BE2C (cell line): ENCODE data around the gene DISP2.

Experiments used
- DNase-seq: peaks from one replicate; pipeline ENCODE4 v3.0.0-alpha.2; 2020
- H3K27me3 ChIP-seq: fragments of 250-450 bp; sonication (Bioruptor Pico); 2 replicates; pipeline ENCODE4 v1.5.1; 2020; ENCODE audit warnings: mild to moderate bottlenecking
- H3K36me3 ChIP-seq: fragments of 250-450 bp; sonication (Bioruptor Pico); 2 replicates; pipeline ENCODE4 v1.5.1; 2020; ENCODE audit warnings: mild to moderate bottlenecking
- H3K4me1 ChIP-seq: fragments of 250-450 bp; sonication (Bioruptor Pico); 2 replicates; pipeline ENCODE4 v1.5.1; 2020
- H3K4me3 ChIP-seq: 2 replicates; pipeline ENCODE4 v1.5.1; 2011; ENCODE audit warnings: low read depth, low read length
- H3K9me3 ChIP-seq: fragments of 250-450 bp; sonication (Bioruptor Pico); 2 replicates; pipeline ENCODE4 v1.5.1; 2020
- CTCF ChIP-seq: IDR thresholded peaks from 2 replicates; pipeline ENCODE4 v1.5.1; 2012; ENCODE audit warnings: mild to moderate bottlenecking, low read depth, low read length

Gene DISP2

GRCh38 chr15:40360015-40360414, 2.0 kb downstream of the DISP2 start:
- TF ChIP-seq CTCF = no peak
- H3K4me1 ChIP-seq = no peaks in the 10 kb centered on the region
- H3K27me3 ChIP-seq = no peaks in the 10 kb centered on the region

DNA sequence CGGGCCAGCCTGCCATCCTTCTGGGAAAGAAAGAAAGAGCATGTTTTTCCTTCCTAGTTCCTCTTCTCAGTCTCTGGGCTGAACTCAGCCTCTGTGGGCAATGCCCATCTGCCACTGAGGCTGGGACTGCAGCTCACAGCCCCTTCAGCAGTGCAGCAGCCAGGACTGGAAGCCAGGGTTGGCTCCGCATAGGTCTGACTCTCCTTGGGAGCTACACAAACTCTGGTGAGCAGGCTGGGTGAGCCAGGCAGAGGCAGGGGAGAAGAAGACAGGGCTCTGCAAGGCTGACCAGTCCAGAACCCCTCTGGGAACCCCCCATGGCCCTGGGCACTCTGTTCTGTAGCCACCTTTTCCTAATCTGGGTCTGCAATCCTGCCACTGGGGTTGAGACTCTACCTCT, 3.6 kb downstream of the DISP2 start:
- no peaks in the 10 kb centered on the region for H3K27me3 ChIP-seq

More at GRCh38 chr15:40360015-40360414, 2.0 kb downstream of the DISP2 start:
- Histone ChIP-seq H3K4me3 (no peak overlapping the region), H3K36me3 (no peaks in the 10 kb centered on the region), H3K9me3 (no peaks in the 10 kb centered on the region)
- DNase-seq = no peak

DNA sequence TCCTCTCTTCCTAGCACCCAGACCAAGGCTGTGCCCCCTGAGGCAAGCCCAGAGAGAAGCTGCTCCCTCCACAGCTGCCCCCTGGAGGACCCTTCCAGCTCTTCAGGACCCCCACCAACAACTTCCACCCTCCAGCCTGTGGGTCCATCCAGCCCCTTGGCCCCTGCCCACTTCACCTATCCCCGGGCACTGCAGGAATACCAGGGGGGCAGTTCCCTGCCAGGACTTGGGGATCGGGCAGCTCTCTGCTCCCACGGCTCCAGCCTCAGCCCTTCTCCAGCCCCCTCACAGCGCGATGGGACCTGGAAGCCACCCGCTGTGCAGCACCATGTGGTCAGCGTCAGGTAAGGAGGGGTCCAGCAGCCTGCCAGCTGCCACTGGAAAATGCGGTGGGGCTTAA, 5.6 kb downstream of the DISP2 start:
- no peak for TF ChIP-seq CTCF
- Histone ChIP-seq H3K4me1 (peaks cover 11% of the 10 kb centered on the region), H3K27me3 (no peaks in the 10 kb centered on the region), H3K4me3 (no peak overlapping the region), H3K9me3 (no peaks in the 10 kb centered on the region; the same call in 1 of the 2 replicates), H3K36me3 (no peaks in the 10 kb centered on the region)
- DNase-seq = no peak

More for the DNA sequence above, 3.6 kb downstream of the DISP2 start:
- no peak for DNase-seq
- peaks cover 1% of the 10 kb centered on the region for H3K4me1 ChIP-seq
- TF ChIP-seq CTCF = no peak
- H3K4me3 ChIP-seq = no peak overlapping the region
- H3K9me3 ChIP-seq = no peaks in the 10 kb centered on the region
- no peaks in the 10 kb centered on the region for H3K36me3 ChIP-seq

DNA sequence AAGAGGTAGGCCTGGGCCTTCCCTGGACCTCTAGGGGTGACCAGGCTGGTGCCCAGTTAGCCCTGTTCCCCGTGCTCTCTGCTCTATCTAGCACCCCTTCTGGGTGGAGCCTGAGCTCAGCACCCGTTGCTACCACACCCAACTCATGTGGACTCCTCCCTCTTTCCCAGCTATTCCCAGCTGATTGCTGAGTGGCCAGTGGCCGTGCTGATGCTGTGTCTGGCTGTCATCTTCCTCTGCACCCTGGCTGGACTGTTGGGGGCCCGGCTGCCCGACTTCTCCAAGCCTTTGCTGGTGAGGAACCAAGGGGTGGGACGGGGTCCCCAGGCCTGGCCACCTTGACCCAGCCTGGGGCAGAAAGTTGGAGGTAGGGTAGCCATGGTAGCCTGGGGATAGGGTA, 6.2 kb downstream of the DISP2 start:
- Histone ChIP-seq H3K9me3 (no peaks in the 10 kb centered on the region; the same call in 1 of the 2 replicates), H3K27me3 (no peaks in the 10 kb centered on the region)
- DNase-seq = no peak

GRCh38 chr15:40365016-40365415, 7.0 kb downstream of the DISP2 start:
- Histone ChIP-seq H3K27me3 (no peaks in the 10 kb centered on the region), H3K36me3 (no peaks in the 10 kb centered on the region), H3K4me3 (no peak overlapping the region), H3K4me1 (peaks cover 11% of the 10 kb centered on the region), H3K9me3 (no peaks in the 10 kb centered on the region; the same call in 1 of the 2 replicates)
- no peak for TF ChIP-seq CTCF
- DNase-seq = no peak

More for the DNA sequence above, 6.2 kb downstream of the DISP2 start:
- peaks cover 11% of the 10 kb centered on the region for H3K4me1 ChIP-seq
- TF ChIP-seq CTCF = no peak
- H3K36me3 ChIP-seq = no peaks in the 10 kb centered on the region
- no peak overlapping the region for H3K4me3 ChIP-seq

GRCh38 chr15:40365624-40366456, 7.8 kb downstream of the DISP2 start:
- Histone ChIP-seq H3K4me1 (peaks cover 11% of the 10 kb centered on the region), H3K9me3 (no peaks in the 10 kb centered on the region; the same call in 1 of the 2 replicates), H3K36me3 (no peaks in the 10 kb centered on the region), H3K27me3 (no peaks in the 10 kb centered on the region), H3K4me3 (no peak overlapping the region)
- no peak for DNase-seq
- no peak for TF ChIP-seq CTCF
